Measurements from ENCODE around the gene SLC25A4. TPM values are rescaled to one million over a fixed set of nuclear protein-coding genes. Genes with fewer than 3 reads are reported as not detected.

SLC25A4 gene
- total and polyA plus RNA-seq, 2 of the 13 experiments (the other 11 are each of a cell fraction or from before 2014, with no cell fraction given) = 30.3 to 42.1 TPM

DNA sequence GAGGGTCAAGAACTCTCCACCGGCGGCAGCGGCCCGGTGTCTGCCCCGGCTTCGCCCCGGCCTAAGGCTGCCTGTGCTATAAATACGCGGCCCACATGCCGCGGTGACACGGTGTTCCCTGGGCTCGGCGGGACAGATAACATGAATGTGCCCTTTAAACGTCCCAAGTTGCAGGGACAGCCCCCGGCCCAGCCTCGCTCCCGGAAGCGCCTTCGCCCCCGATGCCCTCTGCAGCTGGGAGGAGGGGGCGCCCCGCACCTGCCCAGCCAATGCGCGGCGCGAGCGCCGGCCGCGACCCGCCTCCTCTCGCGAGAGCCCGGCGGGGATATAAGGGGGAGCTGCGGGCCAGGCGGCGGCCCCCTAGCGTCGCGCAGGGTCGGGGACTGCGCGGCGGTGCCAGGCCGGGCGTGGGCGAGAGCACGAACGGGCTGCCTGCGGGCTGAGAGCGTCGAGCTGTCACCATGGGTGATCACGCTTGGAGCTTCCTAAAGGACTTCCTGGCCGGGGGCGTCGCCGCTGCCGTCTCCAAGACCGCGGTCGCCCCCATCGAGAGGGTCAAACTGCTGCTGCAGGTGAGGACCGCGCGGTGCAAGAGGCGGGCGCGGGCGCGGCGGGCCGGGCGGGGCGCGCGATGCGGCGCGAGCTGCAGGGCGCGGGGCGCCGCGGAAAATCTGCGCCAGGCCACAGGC lies at the start of gene SLC25A4 (continued):
- TF ChIP-seq, protein P1, sequence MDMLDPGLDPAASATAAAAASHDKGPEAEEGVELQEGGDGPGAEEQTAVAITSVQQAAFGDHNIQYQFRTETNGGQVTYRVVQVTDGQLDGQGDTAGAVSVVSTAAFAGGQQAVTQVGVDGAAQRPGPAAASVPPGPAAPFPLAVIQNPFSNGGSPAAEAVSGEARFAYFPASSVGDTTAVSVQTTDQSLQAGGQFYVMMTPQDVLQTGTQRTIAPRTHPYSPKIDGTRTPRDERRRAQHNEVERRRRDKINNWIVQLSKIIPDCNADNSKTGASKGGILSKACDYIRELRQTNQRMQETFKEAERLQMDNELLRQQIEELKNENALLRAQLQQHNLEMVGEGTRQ (IDR thresholded peaks at IDR 0.05; ENCODE audit: low read depth, low read length) = no peak
- TF ChIP-seq, protein P1 (CRISPR knock-in tag; IDR thresholded peaks at IDR 0.05; ENCODE audit: borderline replicate concordance) = no peak
- peak; percentile 70 for TF ChIP-seq SRY (CRISPR knock-in tag; IDR thresholded peaks at IDR 0.05)
- no peak for TF ChIP-seq IKZF1 (IDR thresholded peaks at IDR 0.05)
- TF ChIP-seq SRSF9 (IDR thresholded peaks at IDR 0.05; ENCODE audit: borderline replicate concordance, insufficient read depth, low read depth, low read length, poor library complexity, severe bottlenecking) = no peak
- no peak for TF ChIP-seq MZF1 (CRISPR knock-in tag; IDR thresholded peaks at IDR 0.05; ENCODE audit: borderline replicate concordance)
- TF ChIP-seq ZNF432 (CRISPR knock-in tag; IDR thresholded peaks at IDR 0.05; ENCODE audit: borderline replicate concordance) = no peak
- TF ChIP-seq, protein P2, sequence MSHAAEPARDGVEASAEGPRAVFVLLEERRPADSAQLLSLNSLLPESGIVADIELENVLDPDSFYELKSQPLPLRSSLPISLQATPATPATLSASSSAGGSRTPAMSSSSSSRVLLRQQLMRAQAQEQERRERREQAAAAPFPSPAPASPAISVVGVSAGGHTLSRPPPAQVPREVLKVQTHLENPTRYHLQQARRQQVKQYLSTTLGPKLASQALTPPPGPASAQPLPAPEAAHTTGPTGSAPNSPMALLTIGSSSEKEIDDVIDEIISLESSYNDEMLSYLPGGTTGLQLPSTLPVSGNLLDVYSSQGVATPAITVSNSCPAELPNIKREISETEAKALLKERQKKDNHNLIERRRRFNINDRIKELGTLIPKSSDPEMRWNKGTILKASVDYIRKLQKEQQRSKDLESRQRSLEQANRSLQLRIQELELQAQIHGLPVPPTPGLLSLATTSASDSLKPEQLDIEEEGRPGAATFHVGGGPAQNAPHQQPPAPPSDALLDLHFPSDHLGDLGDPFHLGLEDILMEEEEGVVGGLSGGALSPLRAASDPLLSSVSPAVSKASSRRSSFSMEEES (CRISPR knock-in tag; IDR thresholded peaks at IDR 0.05) = peak; percentile 43
- peak in 1 of 2 experiments; percentile 75 for TF ChIP-seq NR2F1 (CRISPR knock-in tag; IDR thresholded peaks at IDR 0.05)
- peak; percentile 99 for TF ChIP-seq ARNT2 (CRISPR knock-in tag; IDR thresholded peaks at IDR 0.05; ENCODE audit: low read depth)
- TF ChIP-seq FOXA3 (CRISPR knock-in tag; IDR thresholded peaks at IDR 0.05) = peak; percentile 45
- TF ChIP-seq, protein P3, sequence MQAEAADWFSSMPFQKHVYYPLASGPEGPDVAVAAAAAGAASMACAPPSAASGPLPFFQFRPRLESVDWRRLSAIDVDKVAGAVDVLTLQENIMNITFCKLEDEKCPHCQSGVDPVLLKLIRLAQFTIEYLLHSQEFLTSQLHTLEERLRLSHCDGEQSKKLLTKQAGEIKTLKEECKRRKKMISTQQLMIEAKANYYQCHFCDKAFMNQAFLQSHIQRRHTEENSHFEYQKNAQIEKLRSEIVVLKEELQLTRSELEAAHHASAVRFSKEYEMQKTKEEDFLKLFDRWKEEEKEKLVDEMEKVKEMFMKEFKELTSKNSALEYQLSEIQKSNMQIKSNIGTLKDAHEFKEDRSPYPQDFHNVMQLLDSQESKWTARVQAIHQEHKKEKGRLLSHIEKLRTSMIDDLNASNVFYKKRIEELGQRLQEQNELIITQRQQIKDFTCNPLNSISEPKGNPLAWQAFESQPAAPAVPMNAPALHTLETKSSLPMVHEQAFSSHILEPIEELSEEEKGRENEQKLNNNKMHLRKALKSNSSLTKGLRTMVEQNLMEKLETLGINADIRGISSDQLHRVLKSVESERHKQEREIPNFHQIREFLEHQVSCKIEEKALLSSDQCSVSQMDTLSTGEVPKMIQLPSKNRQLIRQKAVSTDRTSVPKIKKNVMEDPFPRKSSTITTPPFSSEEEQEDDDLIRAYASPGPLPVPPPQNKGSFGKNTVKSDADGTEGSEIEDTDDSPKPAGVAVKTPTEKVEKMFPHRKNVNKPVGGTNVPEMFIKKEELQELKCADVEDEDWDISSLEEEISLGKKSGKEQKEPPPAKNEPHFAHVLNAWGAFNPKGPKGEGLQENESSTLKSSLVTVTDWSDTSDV (CRISPR knock-in tag; IDR thresholded peaks at IDR 0.05) = no peak
- TF ChIP-seq ZNF883 (CRISPR knock-in tag; IDR thresholded peaks at IDR 0.05; ENCODE audit: not compliant biosample characterization) = peak; percentile 50
- 0 out of 2 replicates have a peak, but pooled peaks have one; percentile 48 for TF ChIP-seq GLI4 (CRISPR knock-in tag; IDR thresholded peaks at IDR 0.05; ENCODE audit: borderline replicate concordance)
- TF ChIP-seq ZNF335 (CRISPR knock-in tag; IDR thresholded peaks at IDR 0.05) = no peak
- TF ChIP-seq TEAD3 (CRISPR knock-in tag; optimal IDR thresholded peaks at IDR 0.05; ENCODE audit: borderline replicate concordance) = no peak
- peak; percentile 90 for TF ChIP-seq KLF6 (CRISPR knock-in tag; IDR thresholded peaks at IDR 0.05)
- TF ChIP-seq IRF2 (CRISPR knock-in tag; IDR thresholded peaks at IDR 0.05) = peak; percentile 63; the same call in 1 of the 2 replicates
- TF ChIP-seq IRX3 (CRISPR knock-in tag; IDR thresholded peaks at IDR 0.05; ENCODE audit: borderline replicate concordance, low read depth) = peak; percentile 66; the same call in 1 of the 2 replicates
- TF ChIP-seq HES4 (CRISPR knock-in tag; IDR thresholded peaks at IDR 0.05; ENCODE audit: borderline replicate concordance) = peak; percentile 45; the same call in 1 of the 2 replicates
- peak; percentile 57; the same call in 1 of the 2 replicates for TF ChIP-seq KDM5B (CRISPR knock-in tag; IDR thresholded peaks at IDR 0.05; ENCODE audit: borderline replicate concordance)
- TF ChIP-seq, protein P4, sequence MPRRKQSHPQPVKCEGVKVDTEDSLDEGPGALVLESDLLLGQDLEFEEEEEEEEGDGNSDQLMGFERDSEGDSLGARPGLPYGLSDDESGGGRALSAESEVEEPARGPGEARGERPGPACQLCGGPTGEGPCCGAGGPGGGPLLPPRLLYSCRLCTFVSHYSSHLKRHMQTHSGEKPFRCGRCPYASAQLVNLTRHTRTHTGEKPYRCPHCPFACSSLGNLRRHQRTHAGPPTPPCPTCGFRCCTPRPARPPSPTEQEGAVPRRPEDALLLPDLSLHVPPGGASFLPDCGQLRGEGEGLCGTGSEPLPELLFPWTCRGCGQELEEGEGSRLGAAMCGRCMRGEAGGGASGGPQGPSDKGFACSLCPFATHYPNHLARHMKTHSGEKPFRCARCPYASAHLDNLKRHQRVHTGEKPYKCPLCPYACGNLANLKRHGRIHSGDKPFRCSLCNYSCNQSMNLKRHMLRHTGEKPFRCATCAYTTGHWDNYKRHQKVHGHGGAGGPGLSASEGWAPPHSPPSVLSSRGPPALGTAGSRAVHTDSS (CRISPR knock-in tag; conservative IDR thresholded peaks at IDR 0.05) = 0 out of 2 replicates have a peak, but pooled peaks have one; percentile 84
